Bronchial epithelial cell (primary cell): ENCODE results near the gene ADGRL3. TPM values are rescaled to one million over a fixed set of nuclear protein-coding genes. Genes with fewer than 3 reads are reported as not detected.

Experiments used
- DNase-seq: peaks from one replicate; pipeline ENCODE4 v3.0.0-alpha.2; 2010; ENCODE audit warnings: low read depth
- FAIRE-seq: peaks from 2 replicates; lab custom pipeline; 2011; peaks lifted over from hg19 to GRCh38; lab: Jason Lieb, UNC
- H3K27me3 ChIP-seq: 2 replicates; pipeline ENCODE4 v1.5.1; 2011; ENCODE audit warnings: low read length; ENCODE audit not compliant: control insufficient read depth, insufficient read depth
- H3K36me3 ChIP-seq: 2 replicates; pipeline ENCODE4 v1.5.1; 2011; ENCODE audit warnings: low read length; ENCODE audit not compliant: control insufficient read depth, insufficient read depth
- H3K4me3 ChIP-seq: 2 replicates; pipeline ENCODE4 v1.5.1; 2011; ENCODE audit warnings: mild to moderate bottlenecking, low read depth, low read length, control low read depth
- CTCF ChIP-seq: IDR thresholded peaks from 2 replicates; pipeline ENCODE4 v1.5.1; 2011; ENCODE audit warnings: mild to moderate bottlenecking, moderate library complexity, low read length, control low read depth, inconsistent platforms; ENCODE audit not compliant: insufficient read depth, severe bottlenecking
- total RNA-seq: library from RNA; depleted of rRNA; stranded (reverse); fragments of >200 nt; gene quantifications from 2 replicates; pipeline ENCODE4 v1.2.1, GENCODE V29; 2014

The ADGRL3 gene
- total RNA-seq, 1 donor from 2014 or later, result under 0.01 TPM

GRCh38 chr4:62075521-62075920 lies 875.4 kb downstream of the ADGRL3 start:
- Histone ChIP-seq H3K36me3 (no peaks in the 10 kb centered on the region), H3K4me3 (no peak overlapping the region), H3K27me3 (no peaks in the 10 kb centered on the region)
- TF ChIP-seq CTCF, result no peak
- FAIRE-seq (no peak), DNase-seq (no peak)

GRCh38 chr4:62077406-62077805 lies 877.3 kb downstream of the ADGRL3 start:
- FAIRE-seq (no peak), DNase-seq (no peak)
- no peak overlapping the region for H3K4me3 ChIP-seq
- no peaks in the 10 kb centered on the region for H3K27me3 ChIP-seq
- H3K36me3 ChIP-seq, result no peaks in the 10 kb centered on the region
- no peak for TF ChIP-seq CTCF

GRCh38 chr4:62080431-62080830 lies 880.3 kb downstream of the ADGRL3 start:
- H3K4me3 ChIP-seq, result no peak overlapping the region
- DNase-seq (no peak), FAIRE-seq (no peak)
- no peaks in the 10 kb centered on the region for H3K27me3 ChIP-seq
- TF ChIP-seq CTCF, result no peak
- no peaks in the 10 kb centered on the region for H3K36me3 ChIP-seq

- Histone ChIP-seq H3K4me3 (no peak overlapping the region), H3K36me3 (no peaks in the 10 kb centered on the region), H3K27me3 (no peaks in the 10 kb centered on the region)
- no peak for DNase-seq
- no peak for TF ChIP-seq CTCF
- no peak for FAIRE-seq
These were observed 887.6 kb downstream of the ADGRL3 start for GRCh38 chr4:62087706-62088105.

GRCh38 chr4:62093735-62094134 lies 893.6 kb downstream of the ADGRL3 start:
- FAIRE-seq, result no peak
- Histone ChIP-seq H3K27me3 (no peaks in the 10 kb centered on the region), H3K36me3 (no peaks in the 10 kb centered on the region), H3K4me3 (no peak overlapping the region)
- no peak for DNase-seq
- no peak for TF ChIP-seq CTCF

GRCh38 chr4:62096881-62097280 lies 896.8 kb downstream of the ADGRL3 start:
- no peak for FAIRE-seq
- no peak for TF ChIP-seq CTCF

More at GRCh38 chr4:62096881-62097280, 896.8 kb downstream of the ADGRL3 start:
- Histone ChIP-seq H3K27me3 (no peaks in the 10 kb centered on the region), H3K36me3 (no peaks in the 10 kb centered on the region), H3K4me3 (no peak overlapping the region)
- DNase-seq, result no peak
